ENCODE results near the gene E2F1.

- no peak for TF ChIP-seq CTCF (IDR thresholded peaks at IDR 0.05; ENCODE audit: borderline replicate concordance, extremely low read depth, low read length, poor library complexity, severe bottlenecking)
- no peak for TF ChIP-seq EZH2 (IDR thresholded peaks at IDR 0.05; ENCODE audit: borderline replicate concordance, low read depth, low read length, severe bottlenecking)
These were observed 9.2 kb downstream of the E2F1 start for GRCh38 chr20:33676652-33677645.

All from DND-41 (cell line).